HG03196 (cell line): Measurements from ENCODE around the gene TMEM165.

Experiments
- ATAC-seq: cut with Tn5 transposase; IDR thresholded peaks from one replicate; pipeline ENCODE4 v1.9.1; 2021; ENCODE audit not compliant: unreplicated experiment

The TMEM165 gene

DNA sequence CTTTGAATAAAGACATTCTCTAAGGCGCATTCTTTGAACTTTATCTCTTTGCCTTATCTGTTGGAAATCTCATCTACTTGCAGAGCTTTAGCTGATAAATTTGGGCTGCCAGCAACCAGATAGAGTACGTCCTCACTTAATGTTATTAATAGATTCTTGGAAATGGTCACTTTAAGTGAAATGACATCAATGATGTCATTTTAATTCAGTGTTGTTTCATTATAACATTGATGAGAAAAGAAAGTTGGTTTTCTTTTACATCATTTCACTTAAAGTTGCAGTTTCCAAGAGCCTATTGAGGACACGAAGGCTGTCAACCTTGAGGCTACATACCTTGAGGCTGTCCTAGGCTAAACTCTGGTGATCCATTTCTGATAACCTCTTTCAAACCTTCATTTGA is 9.3 kb downstream of the TMEM165 start:
- no peak for ATAC-seq

DNA sequence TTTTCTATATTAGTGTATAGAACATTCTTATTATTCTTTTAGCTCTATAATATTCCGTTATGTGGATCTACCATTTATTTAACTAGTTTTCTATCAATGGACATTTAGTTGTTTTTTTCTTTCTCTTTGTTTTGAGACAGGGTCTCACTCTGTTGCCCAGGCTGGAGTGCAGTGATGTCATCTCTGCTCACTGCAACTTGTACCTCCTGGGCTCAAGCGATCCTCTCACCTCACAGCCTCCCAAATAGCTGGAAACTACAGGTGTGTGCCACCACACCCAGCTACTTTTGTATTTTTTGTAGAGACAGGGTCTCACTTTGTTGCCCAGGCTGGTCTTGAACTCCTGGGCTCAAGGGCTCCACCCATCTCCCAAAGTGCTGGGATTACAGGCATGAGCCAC is 10.8 kb downstream of the TMEM165 start:
- ATAC-seq, result no peak

DNA sequence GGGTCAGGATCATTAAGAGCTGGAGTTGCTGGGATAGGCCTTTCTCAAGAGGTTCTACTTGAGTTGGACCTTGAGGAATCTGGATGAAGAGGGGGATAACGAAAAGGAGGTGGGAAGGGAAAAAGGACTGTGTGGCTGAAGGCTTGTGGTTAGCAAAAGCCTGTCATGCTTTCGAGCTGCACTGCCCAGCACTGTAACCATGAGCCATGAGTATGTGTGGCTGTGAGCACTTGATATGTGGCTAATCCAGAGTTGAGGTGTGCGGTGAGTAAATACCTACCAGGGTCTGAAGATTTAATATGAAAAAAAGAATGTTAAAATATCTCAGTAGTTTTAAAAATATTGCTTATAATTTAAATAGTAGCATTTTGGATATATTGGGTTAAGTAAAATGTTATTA is 11.4 kb downstream of the TMEM165 start:
- ATAC-seq, result no peak

DNA sequence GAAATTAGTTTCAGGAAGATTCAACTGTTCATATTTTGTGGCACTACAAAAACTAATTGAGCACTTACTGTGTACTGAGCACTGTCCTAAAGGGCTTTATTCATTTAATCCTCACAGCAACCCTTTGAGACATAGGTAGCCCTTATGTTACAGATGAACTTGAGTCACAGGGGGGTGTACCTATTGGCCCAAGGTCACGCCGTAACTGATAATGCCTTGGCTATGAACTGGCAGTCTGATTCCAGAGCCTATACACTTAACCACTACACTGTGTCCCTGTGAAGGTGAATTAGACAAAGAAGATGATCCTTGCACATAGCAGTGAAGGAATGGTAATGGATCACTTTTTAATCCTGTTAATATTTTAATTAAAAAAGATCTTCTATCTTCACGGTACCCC is 12.0 kb downstream of the TMEM165 start:
- ATAC-seq, result no peak

DNA sequence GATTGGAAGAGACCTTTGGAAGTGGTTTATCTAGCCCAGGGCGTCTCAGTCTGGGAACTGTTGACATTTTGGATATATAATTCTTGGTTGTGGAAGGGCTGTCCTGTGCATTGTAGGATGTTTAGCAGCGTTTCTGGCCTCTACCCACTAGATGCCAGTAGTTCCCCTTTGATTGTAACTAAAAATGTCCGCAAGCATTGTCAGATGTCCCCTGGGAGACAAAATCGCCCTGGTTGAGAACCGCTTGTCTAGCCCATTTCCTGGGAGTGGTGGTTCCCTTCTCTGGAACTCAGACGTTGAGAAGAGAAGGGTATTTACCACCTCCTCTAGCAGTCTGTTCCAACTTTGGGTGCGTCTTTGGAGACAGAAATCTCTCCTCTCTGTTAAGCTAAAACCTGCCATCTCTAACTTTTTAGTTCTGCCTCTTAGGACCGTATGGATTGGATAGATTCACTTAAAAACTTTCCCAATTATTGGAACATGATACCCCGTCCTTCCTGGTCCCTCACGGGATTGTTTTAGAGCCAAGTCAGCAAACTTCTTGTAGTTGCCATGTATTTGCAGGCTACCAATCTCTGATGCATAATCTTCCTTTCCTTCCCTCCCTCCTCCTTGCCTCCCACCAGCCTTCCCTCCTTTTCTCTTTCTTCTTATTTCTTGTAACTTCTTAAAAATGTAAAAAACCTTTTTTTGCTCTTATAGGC is 13.9 kb downstream of the TMEM165 start:
- peak; percentile 64 for ATAC-seq

DNA sequence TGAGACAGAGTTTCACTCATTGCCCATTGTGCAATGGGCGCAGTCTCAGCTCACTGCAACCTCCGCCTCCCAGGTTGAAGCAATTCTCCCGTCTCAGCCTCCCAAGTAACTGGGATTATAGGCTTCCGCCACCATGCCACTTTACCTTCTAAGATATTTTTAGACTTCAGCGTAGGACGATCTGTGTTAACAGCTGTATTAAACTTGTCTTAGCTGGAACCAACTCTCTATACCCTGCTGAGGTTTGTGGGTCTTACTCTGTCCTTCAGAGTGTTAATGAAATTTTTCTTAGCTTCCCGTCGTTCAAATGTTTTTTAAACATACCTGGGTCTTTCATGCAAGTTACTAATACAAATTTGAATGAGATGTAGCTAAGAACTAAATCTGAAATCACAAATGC is 14.7 kb downstream of the TMEM165 start:
- no peak for ATAC-seq

DNA sequence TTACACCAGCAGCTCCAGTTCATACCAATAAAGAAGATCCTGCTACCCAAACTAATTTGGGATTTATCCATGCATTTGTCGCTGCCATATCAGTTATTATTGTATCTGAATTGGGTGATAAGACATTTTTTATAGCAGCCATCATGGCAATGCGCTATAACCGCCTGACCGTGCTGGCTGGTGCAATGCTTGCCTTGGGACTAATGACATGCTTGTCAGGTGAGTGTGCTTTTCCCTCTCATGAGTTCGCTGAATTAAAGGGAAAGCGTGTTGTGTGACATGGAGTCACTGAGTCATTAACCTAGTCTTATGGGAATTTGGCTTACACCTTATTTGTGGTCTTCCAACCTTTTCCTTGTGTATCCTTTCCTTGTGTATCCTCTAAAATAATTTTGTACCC is 15.9 kb downstream of the TMEM165 start:
- no peak for ATAC-seq

DNA sequence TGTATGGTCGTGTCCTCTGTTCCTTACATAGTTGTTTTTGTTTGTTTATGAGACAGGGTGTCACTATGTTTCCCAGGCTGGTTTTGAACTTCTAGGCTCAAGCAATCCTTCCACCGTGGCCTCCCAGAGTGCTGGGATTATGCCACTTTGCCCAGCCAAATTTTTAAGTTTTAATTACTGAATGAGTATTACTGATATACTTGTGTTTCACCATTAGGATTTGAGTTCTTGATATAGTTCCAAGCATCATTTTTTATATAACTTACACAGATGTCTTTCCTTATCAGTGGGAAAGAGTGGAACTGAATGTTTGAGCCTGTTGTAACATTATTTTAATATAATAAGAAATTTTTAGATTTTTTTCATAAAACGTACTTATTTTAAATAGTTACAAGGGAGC is 20.4 kb downstream of the TMEM165 start:
- no peak for ATAC-seq

DNA sequence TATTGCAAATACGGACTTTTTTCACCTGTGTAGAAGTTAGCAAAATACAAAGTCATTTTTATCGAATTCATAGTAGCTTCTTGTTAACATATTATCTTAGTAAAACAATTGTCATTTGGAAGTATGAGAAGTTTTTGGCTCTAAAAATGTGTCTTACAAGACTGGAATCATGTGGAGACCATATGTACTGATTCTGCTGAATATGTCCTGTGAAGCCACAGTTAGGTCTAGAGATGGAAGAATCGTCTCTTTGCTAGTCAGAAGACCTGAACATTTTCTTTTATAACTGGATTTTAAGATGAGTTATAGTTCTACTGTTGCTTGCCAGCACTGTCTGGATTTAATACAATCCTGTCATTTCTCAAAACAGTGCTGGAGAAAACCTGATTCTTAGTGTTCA is 29.0 kb downstream of the TMEM165 start:
- no peak for ATAC-seq

DNA sequence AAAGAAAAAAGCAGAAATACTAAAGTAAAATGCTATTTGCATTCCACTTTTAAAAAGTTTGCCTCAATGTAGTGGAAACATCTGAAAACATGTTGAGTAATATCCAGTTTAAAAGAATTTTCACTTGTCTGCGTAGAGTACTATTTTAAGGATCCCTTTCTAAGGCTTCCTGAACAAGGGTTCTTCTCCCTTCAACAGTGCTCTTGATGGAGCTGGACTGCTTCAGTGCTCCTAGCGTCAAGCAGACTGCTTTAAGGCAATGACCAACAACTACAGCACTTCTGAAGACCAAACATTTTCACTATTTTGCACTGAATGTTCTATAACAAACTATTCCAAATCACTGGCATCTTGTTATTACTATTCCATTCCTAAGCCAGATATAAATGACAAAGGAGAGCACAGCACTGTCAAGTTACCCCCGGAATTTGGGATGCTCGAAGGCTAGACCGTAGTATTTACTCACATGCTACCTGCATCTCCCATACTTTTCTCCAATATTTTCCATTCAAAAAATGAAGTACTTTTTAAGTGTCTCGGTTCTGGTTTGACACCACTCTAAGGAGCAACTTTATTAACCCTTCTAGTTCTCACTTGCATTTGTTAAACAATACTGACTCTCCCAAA is 36.1 kb downstream of the TMEM165 start:
- no peak for ATAC-seq

DNA sequence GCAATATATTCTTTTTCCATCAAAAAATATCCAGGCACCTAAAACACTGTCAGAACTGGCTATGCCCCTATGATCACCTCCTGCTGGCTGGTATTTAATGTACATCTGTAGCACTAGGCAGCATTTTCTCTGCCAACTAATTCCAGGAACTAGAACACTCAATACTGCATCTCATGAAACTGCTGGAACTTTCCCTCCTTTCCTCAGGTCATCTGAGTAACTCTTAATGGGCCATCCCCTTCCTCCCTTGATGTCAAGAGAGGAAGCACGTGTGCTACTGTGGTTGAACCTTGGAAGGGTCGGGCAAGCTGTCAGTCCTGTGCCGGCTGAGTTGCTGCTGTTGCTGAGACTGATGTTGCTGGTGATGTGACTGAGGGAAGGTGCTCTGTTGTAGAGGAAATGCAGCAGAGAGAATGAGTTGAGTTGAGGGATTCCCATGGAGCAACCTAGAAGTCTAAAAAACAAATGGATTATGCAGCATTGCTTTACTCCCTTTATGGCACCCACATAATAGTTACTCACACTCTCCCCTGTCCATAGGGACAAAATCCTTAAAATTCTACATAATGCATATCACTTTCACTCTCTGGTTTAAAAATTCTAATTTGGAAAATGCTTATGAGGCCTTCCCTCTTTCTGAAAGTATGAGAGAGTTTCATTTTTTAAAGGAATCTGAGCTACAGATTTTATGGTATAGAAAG is 39.5 kb downstream of the TMEM165 start:
- peak; percentile 77 for ATAC-seq

DNA sequence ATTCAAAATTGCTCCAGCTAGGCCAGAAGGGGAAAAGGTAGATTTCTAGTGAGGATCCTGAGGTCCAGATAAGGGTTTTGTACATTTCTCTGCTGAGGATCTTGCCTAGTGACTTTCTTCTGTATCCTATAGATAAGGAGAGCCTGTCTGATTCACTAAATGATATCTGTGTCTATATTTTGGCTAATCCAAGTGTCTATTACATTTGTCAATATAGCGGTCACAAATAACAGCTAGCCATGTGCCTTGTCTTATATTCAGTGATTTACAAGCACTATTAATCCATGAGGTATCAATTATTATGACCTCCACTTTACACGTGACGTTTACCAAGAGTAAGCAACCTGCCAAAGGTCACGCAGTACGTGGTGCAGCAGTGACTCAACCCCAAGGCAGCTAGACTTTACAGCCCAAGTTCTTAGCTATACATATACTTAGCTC is 41.6 kb downstream of the TMEM165 start:
- no peak for ATAC-seq

DNA sequence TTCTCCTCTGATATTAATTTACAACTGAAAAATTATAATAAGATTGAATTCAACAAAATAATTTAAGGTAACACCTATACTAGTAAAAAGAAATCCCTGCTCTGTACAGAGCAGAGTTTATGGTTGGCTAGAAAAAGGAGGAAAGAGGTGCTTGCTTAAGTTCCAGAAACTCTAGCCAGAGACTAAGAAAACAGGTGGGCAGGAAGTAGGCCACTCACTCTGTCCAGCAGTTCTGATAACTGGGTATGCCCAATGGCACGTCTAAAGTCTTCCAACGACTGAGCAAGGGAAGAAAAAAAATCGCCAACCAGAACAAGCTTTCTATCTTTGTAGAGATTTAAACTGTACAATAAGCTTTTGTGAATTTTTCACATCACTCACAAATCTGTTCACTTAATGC is 42.1 kb downstream of the TMEM165 start:
- no peak for ATAC-seq

DNA sequence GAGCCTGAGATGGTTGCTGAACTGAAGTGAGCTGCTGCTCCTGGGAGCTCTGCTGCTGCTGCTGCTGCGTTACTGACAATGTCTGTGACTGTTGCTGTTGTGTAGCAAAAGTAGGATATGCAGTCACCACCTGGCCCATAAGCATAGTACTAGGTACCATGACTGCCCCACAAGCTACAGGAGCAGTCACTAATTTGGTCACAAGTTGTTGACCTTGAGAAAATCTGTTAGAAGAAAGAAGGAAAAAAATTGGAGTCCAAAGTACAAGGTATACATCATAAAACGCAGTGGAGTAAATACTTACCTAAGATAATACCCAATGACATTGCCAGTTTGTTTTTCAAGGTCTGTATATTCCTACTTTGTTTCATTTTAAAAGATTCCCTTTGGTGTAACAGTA is 42.6 kb downstream of the TMEM165 start:
- no peak for ATAC-seq

DNA sequence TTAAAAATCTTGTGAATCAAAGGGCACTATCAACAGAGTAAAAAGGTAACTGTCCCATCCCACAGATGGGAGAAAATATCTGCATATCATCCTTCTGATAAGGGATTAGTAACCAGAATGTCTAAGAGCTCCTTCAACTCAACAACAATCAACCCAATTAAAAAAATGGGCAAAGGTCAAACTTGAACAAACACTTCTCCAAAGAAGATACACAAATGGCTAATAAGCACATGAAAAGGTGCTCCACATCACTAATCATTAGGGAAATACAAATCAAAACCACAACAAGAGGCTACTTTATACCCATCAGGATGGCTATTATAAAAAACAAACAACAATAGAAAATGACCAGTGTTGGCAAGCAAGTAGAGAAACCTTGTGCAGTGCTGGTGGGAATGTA is 43.3 kb downstream of the TMEM165 start:
- no peak for ATAC-seq

DNA sequence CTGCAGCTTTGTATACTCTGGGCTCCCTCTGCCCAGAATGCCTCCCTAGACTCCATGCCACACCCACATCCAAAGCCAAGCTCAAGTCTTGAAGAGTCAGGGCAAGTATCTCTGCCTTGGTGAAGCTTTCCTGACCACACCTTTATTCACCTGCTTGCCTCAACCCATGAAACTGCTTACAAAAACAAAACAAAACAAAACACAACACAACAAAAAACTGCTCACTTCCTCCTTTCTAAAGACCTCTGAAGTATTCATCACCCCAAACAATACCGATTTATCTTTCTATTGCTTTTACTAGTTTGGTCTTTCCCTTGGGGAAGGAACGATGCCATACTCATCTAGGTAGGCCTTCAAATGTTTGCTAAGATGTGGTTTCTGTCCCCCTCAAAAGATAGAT is 45.0 kb downstream of the TMEM165 start:
- no peak for ATAC-seq

DNA sequence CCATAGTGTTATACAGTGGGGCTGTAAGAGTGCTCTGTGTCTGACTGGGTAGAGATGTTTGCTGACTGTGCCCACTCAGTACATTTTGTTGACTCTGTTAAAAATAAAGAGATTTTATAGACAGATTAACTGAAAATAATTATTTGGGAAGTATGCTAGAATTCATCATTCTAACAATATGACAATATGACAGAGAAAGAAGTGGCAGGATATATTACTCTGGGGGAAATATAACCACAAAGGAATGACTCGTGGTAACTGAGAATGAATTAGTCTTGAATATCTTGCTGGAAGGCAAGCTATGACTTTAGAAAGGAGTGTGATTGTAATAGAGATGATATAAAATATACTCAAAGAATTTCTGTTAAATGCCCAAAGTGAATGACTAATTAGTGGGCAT is 46.8 kb downstream of the TMEM165 start:
- no peak for ATAC-seq

DNA sequence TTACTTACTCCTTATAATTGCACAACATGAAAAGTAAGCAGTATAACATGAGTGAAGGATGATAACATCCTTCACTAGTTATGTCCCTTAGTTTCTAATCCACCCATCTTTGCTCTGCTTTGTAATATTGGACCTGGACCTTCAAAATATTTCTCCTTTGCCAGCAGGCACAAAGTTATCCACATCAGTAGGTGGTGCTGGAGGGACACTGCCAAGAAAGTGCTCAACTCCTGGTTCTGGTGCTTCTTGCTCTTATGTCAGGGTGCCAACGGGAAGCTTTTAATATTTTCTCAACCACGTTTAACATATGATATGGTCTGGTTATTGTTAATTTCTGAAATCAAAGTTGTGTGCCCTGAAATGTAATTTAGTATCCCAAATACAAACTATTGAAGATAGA is 49.1 kb downstream of the TMEM165 start:
- no peak for ATAC-seq

DNA sequence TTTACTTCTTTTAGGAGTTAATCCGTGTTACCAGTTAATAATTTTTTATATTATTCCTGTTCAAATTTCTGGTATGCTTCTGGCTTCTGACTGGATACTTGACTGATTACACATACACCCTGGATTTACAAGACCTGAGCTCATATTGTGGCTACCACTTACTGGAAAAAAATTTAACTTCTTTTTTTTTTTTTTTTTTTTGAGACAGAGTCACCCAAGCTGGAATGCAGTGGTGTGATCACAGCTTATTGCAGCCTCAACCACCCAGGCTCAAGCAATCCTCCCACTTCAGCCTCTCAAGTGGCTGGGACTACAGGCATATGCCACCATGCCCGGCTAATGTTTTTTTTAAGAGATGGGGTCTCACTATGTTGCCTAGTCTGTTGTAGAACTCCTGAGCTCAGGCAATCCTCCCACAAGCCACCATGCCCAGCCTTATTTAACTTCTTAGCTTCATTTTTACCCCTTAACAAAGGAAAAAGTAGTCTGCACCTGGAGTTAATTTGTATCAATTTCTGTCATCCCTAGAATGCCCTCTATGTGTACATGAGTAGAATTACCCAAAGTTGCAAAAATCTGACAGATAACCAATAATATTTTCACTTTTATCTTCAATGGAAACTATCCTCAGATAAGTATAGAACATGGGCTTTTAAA is 50.3 kb downstream of the TMEM165 start:
- no peak for ATAC-seq

DNA sequence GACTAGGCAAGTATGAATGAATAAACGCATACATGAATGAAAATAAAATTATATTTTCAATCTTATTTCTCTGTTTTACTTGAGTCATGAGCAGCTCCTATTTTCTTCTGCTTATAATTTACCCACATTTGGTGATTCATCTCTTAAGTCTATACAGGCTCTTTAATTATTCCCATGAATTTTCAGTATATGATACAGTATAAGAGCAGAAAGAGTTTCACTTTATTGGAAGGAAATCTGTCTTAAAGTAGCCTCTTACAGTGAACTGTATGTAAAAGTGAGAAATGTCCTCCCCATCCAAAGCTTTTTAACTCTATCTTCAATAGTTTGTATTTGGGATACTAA is 50.8 kb downstream of the TMEM165 start:
- no peak for ATAC-seq

DNA sequence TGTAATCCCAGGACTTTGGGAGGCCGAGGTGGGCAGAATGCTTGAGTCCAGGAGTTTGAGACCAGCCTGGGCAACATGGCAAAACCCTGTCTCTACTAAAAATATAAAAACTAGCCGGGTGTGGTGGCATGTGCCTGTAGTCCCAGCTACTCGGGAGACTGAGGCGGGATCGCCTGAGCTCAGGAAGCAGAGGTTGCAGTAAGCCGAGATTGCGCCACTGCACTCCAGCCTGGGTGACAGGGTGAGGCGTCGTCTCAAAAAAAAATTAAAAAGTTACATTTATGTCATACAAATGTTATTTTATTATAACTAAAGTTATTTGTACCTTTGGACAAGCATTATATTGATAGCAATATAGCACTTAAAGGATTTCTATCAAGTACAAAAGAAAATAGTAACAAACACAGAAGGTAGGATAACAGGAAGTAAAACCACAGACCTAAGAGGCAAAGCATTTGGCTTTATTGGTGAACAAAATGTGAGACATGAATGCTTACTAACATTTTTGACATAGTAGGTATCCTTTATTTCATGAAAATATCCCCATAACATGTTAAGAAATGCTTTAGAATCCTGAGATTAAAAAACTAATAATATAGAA is 51.5 kb downstream of the TMEM165 start:
- ATAC-seq, result no peak

DNA sequence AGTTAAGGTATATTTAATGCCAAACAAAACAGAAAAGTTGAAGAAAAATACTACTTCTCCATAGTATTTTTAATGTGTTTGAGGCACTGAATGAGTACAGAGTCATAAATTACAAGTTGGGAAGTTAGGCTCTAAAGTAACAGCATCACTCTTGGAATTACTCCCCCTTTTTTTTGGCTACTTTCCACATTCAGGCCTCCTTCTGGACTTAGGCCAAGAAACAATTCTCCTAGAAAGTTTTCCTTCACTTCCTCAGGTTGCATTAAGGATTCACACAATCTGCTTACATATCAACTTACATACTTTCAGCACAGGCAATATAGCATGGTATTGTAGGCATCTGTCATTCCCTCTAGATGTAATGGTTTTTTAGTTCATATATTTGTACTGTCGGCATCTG is 52.1 kb downstream of the TMEM165 start:
- no peak for ATAC-seq
